ENCODE measurements around the gene NOTUM.
"Not testable (repeated sequence)": the region's sequence is repeated elsewhere in the genome, so short reads cannot be mapped to it uniquely, and the experiment has no call there.

Gene NOTUM

DNA sequence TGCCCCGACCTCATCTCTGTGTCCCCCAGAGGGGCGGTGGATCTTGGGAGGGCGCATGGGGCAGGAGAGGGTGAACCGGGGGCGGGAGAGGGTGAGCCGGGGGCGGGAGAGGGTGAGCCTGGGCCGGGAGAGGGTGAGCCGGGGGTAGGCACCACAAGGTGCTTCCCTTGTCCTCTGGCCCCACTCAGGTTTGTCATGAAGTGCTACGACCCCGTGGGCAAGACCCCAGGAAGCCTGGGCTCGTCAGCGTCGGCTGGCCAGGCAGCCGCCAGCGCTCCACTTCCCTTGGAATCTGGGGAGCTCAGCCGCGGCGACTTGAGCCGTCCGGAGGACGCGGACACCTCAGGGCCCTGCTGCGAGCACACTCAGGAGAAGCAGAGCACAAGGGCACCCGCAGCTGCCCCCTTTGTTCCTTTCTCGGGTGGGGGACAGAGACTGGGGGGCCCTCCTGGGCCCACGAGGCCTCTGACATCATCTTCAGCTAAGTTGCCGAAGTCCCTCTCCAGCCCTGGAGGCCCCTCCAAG lies 35.3 kb upstream of the NOTUM start:
- DNase-seq, result no peak

DNA sequence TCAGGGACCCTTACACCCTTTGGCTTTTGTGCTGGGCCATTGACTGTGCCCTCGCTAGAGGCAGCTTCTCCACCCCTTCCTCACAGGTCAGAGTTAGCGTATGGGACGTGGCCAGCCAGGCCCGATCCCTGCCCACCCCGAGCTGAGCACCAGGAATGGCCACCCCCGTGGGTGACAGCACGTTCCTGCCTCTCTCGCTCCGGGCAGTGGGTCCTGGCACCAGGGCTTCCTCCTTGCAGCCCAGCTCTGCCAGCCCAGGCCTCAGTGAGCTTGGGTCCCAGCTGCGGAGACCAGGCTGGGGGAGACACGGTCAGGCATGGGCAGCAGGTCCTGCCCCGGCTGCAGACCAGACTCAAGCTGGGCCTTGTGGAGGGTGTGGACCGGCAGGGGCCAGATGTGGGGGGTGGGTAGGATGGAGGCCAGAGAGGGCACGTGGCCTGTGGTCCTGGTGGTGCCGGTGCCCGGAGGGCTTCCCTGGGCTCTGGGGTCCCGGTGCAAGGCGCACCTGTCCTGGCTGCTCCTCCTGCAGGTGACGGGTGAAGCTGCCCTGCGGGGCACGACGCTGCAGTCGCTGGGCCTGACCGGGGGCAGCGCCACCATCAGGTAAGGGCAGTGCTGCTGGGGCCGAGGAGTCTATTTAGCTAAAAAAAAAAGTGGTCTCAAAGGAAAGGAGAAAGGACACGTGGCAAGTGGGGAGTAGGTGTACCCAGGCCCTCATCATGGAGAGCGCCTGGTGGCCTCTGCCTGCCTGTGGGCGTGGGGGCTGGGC lies 34.7 kb upstream of the NOTUM start:
- no peak for DNase-seq

DNA sequence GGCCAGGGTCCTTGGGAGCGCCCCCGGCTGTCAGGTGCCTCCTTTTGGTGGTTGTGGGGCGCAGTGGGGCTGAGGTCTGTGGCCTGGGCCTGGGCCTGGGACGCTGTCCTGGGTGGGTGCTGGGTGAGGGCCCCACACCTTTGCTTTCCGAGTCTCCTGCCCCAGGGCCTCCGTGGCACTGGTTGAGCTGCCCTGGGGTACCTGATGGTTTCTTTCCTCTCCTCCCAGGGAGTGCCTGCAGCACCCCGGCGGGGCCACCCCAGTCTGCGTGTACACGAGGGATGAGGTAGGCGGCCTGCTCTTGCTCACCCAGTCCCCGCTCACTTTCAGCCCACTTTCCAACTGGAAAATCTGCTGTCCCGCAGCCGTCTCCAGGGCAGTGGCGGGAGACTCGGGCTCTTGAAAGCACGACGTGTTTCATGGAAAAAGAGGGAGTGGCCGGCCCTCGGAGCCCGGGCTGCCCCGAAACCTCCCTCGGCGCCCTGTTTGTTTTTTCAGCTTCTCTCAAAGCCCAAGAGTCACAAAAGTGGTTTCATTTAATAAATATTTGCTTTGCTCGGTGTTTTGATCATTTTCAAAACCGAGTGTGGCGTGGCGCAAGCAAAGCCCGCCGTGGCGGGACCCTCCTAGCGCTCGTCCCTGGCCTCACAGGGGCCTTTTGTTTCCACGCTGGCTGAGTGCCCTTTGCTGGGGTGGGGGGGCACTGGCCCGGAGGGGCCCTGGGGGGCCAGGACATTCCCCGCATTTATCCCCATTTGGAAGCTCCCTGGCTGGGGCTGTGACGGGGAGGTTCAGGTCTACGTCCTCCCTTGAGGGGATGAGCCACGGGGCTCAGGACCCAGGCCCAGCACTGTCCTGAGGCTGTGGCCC lies 33.8 kb upstream of the NOTUM start:
- DNase-seq, result no peak

DNA sequence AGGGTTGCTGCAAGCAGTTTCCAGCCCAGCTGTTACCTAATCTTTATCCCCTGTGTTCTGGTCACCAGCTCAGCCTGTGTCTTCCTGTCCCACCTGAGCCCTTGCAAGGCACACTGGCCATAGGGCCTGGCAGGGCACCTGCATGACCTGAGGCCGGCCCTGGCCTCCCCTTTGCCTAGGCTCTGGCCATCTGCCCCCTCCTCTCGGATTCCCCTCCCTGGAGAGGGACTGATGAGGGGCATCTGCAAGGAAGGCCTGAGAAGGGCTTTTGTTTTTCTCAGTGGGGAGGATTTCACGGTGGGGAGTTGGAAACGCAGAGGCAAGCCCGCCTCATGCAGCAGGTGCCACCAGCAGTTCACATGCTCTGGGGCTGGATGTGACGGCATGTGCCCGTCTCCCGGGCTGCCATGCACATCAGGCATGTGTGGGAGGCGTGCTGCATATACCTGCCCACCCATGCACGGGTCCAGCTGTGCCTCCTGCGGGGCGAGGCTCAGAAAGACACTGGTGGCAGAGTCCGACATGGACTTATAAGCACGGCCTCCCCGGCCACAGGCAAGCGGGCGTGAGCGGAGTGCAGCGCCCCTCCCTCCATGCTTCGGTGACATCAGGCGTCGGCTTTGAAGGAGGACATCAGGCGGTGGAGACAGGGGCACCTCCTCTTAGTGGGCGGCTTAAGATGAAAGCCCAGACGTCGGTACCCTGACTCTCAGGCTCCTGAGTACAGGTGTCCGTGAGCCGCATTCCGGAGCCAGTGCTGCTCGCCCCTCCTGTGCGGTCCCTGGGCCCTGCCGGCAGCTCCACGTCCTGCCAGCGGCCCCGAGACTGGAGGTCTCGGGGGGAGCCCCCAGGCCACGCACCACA lies 33.0 kb upstream of the NOTUM start:
- DNase-seq, result no peak

DNA sequence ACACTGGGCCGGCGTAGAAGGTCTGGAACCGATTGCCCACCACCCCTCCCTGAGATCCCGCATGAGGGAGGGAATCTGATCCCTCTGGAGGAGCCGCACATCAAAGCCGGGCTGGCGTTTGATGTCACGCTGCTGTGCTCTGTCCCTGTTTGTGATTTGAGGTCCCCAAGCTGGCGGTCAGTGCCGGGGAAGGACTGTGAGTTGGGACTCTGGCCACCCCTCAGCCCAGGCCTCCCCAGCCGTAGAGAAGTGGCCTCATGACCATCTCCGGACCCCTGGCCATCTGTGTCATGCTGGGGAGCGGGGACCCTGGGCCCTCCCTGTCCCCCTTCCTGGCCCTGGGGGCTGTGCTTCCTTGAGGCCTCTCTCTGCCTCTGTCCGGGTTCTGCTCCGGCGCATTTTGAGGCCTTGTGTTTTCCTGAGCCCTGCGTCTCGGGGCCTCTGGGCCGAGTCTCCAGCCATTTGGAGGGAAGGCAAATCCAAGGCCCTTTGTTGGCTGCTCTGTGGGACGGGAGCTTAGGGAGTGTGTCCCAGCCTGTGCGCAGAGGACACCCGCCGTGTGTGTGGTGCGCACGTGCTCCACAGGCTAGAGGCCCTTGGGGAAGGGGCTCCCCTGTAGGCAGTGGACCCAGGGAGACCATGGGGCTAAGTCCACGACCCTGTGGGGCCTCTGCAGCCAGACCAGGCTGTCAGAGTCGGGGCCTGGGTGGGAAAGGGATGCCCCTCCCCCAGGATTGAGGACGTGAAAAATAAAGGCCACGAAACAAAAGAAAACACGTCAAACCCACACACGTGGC lies 31.5 kb upstream of the NOTUM start:
- no peak for DNase-seq

DNA sequence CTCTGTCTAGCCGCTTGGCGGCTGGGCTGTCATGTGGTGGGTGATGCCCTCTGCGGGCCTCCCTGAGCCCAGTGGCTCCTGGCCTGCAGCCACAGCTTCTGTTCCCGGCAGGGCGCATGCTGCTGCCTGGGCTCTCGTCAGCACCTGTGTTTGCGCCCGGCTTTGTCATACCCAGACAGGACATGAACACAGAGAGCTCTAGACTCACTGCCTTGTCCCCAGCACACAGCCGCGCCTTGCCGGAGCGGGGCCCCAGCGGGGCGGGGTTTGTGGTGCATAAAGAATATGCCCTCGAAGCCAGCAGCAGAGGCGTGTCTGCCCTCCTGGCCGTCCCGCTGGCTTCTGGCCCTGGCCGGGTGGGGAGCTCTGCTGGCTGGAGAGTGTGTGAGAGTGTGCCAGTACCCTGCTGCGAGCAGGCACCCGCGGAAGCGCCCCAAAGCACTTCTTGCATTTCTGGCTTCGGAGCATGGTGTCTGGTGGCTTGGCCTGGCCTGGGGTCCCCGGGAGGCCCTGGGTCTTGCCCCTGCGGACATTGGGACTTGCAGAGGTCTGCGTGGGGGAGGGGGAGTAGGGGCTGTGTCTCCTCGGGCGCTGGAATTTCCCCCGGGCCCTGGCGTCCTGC lies 30.8 kb upstream of the NOTUM start:
- no peak for DNase-seq

DNA sequence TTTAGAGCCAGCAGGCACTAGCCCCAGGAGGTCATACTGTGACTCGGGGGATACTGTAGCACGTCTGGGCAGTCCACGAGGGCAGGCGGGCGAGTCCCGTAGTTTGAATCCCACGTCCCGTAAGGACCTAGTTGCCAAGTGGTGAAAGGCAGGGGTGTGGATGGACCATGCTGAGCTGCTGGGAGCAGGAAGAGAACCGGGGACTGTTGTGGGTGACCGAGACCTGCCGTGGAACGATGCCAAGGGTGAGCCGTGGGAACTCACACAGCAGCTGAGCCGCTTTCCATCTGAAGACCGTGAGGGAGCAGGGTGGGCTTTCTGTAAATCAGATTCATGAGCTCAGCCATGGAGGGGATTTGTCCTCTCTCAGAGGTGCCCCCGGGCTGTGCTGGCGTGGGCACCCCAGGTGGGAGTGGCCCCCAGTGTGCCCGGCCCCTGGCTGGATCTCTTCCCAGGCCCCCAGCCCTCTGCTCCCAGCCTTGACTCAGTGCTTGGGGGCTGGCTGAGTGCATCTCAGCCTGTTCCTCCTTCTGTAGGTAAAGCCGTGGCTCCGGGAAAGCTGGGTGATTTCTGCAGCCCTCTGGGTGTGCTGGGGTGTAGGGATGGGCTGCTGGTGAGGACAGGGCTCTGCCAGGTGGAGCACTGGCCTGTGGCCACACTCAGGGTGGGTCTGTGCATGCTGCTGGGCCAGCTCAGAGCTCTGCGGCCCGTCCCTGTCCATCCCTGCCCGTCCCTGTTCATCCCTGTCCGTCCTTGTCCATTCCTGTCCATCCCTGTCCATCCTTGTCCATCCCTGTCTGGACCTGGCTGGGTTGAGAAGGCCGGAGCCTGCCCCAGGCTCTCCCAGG lies 30.1 kb upstream of the NOTUM start:
- DNase-seq, result no peak

DNA sequence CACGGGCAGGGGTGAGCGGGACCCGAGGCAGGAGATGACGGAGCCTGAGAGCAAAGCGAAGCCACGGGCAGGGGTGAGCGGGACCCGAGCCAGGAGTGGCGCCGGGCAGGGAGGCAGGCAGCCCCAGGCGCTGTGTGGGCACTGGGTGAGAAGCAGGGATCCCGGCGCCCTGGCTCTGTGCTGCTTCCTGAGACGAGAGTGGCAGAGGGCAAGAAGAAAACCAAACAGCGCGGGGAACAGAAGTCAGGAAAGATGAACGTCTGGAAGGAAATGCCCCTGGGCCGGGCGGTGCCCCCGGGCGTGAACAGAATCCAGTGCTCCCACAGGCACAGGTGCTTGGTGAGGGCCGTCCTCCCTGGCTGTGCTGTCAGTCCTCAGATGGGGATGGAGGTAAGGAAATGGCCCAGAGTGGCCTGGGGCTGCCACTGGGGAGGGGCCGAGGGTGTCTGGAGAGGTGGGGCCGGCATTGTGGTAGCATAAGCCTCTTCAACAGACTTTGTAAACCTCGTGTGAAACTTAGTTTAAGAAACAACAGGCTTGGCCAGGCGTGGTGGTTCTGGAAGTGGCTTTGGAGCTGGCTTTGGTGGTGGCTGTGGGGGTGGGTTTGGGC lies 26.3 kb upstream of the NOTUM start:
- no peak for DNase-seq

DNA sequence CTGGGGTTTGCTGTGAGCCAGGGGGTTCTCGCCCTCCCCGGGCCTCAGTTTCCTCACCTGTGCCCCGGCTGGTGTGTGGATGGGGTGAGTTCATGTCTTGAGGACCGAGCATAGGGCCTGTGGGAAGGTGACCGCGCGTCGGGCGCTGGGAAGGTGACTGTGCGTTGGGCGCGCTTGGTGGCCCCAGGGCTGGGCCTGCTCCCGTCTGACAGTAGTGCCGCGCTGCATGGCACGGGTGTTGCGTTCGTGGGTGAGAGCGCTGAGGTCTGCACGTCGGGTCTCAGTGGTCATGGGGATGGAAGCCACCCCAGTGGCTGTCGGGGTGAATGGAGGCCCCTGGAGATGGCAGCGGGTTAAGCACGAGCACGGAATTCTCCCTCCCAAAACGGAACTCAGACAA lies 25.6 kb upstream of the NOTUM start:
- DNase-seq, result no peak

DNA sequence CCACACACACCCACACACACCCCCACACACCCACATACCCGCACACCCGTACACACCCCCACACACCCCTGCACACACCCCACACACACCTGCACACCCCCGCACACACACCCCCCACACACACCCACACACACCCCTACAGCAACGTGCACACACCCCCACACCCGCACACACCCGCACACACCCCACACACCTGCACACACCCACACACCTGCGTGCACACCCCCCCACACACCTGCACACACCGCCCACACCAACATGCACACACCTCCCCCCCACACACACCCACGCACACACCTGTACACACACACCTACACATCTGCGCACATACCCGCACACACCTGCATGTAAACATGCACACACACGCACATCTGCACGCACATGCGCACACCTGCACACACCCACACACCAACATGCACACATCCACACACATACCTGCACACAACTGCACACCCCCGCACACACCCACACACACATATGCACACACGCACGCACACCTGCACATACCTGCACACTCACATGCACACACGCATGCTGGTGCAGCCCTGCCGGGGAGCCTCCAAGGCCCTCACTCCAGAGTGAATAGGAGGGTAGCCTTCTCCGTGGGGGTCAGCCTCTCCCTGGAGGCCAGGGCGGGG lies 23.9 kb upstream of the NOTUM start:
- no peak for DNase-seq

DNA sequence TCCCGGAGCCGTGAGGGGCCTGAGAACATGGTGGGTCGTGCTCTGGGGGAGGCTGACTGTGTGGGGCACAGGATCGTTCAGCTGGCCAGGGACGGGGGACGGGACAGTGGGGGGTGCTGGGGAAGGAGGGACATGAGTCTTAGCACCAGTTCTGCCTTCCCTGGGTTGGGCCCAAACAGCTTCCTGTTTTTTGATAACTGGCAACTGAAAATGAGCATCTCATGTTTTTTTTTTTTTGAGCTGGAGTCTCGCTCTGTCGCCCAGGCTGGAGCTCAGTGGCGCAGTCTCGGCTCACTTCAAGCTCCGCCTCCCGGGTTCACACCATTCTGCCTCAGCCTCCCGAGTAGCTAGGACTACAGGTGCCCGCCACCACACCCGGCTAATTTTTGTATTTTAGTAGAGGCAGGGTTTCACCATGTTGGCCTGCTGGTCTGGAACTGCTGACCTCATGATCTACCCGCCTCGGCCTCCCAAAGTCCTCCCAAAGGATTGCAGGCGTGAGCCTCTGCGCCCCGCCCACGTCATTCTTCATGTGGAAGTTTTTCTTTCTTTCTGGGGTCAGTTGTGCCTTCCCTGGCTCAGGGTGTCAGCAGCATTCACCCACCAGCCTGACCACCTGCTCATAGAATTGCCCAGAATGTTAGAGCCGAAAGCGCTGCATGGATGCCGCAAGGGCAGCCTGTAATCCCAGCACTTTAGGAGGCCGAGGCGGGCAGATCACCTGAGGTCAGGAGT lies 22.8 kb upstream of the NOTUM start:
- DNase-seq, result peak; percentile 30 to 58

DNA sequence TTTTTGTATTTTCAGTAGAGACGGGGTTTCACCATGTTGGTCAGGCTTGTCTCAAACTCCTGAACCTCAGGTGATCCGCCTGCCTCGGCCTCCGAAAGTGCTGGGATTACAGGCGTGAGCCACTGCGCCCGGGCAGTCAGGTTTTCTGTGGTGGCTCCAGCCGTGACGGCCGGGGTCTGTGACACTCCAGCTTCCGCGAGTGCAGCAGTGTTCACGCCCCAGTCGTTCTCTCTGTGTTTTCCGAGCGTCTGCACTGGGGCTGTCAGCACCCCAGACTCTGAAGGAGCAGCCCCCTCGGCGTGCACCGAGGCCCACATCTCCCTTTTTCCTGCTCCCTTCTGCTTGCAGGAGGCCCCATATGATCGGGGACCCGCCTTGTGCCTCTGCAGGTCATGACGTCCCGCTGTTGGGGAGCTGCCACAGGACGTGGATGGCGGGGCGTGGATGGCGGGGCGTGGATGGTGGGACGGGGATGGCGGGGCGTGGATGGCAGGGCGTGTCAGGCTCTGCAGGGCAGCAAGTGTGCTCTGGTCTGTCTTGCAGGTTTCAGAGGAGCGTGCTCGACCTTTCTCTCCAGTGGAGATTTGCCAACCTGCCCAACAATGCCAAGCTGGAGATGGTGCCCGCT lies 22.1 kb upstream of the NOTUM start:
- DNase-seq, result no peak

DNA sequence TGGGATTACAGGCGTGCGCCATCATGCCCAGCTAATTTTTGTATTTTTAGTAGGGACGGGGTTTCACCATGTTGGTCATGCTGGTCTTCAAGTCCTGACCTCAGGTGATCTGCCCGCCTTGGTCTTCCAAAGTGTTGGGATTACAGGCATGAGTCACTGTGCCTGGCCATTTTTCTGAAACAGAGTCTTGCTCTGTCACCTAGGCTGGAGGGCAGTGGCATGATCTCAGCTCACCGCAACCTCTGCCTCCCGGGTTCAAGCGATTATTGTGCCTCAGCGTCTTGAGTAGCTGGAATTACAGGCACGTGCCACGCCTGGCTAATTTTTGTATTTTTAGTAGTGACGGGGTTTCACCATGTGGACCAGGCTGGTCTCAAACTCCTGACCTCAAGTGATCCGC lies 20.5 kb upstream of the NOTUM start:
- DNase-seq, result not testable (repeated sequence)

DNA sequence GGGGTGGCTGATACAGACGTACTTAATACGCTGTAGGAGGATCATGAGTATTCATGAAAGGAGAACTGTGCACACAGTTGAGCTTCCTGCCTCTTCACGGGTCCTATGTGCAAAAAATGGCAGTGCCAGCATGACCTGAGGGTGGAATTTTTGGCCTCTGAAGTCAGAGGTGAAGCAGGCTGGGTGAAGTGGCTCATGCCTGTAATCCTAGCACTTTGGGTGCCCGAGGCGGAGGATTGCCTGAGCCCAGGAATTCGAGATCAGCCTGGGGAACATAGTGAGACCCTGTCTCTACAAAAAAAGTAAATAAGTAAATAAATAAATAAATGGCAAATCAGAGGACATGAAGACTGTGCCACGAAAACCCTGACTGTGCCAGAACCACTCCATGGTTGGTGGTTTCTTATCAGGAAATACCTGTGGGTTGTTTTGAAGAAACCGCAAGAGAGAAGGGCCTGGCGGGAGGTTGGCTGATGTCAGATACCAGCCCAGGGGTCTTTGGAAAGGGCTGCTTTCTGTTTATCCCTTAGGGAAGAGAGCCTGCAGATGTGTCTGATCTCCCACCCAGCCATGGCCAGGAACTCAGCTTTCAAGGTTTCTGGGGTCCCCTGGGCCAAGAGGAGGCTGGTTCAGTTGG lies 19.8 kb upstream of the NOTUM start:
- DNase-seq, result no peak

DNA sequence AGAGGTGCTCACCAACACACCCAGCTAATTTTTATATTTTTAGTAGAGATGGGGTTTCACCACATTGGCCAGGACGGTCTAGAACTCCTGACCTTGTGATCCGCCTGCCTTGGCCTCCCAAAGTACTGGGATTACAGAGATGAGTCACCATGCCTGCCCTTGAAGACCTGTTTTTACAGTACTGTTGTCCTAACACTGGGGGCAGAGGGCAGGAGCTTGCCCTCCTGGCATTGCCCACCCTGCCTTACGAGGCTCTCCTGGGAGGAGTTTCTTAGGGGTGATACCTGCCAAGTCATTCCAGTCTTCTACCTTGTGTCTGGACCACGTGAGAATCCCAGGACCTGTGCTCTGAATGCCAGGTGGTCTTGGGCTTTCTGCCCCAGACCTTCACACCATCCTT lies 19.1 kb upstream of the NOTUM start:
- DNase-seq, result no peak

DNA sequence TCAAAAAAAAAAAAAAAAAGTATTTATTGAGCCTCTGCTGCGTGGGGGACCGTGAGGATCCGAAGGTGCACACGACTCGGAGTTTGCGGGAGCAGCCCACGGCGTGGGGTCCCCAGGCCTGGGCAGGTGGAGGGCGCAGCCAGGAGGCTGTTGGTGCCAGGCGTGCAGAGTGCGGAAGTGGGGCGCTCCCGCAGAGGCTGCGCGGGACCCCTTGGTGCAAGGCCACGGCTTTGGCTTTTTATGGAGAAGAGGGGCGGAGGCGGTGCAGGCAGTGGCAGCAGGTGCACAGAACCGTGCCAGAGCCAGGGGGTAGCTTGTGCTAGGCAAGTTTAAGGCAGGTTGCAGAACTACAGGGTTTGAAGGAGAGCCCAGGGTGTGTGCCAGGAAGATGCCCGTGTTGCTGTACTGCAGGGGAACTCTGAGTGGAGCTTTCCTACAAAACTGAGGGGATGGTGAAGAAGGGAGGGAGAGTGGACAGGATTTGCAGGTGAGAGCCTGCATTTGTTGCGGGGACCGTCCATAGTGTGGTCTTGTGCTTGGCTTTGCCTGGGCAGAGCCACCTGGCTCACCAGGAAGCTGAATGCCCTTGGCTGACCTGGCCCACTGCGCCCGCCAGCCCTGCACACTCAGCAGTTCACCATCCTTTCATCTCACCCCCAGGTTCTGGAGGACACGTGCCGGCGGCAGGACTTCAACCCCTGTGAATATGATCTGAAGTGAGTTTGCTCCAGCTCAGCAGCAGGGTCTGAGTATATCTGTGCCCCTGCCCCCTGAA lies 17.7 kb upstream of the NOTUM start:
- no peak for DNase-seq

DNA sequence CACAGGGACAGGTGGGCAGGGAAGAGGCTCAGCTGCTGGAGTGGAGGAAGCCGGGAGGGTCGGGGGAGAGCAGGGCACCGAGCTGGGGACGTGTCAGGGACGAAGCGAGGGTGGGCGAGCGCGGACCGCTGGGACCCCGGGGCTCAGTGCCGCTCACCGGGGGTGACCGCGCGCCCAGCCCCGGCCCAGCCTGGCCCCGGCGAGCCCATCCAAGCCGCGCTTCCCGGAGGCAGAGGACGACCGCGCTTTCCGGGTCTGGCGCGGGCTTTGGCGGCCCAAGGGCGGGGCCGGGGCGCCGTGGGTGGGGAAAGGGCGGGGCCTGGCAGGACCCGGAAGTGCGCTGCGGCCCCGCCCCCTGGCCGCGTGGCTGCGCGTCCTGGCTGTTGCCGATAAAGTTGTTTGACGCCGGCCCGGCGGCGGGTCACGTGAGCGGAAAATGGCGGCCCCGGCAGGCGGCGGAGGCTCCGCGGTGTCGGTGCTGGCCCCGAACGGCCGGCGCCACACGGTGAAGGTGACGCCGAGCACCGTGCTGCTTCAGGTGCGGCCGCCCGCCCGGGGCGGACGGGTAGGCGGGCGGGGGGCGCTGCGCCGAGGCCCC lies 16.3 kb upstream of the NOTUM start, which contains the start of gene ASPSCR1:
ASPSCR1 (plus strand) TSS at position 419 of the 598 bp plus-strand sequence; CDS start at position 437, 18 bp downstream.
- DNase-seq, result peak; percentile 92 to 96

All from inflammatory macrophage (primary cell).